OCI-LY3 (cell line): Measurements from ENCODE around the gene ABCG4.

Experiments used
- H2AFZ ChIP-seq: fragments of 200-600, 300-600 bp; shearing (Covaris generic); 2 replicates; pipeline ENCODE4 v1.6.0; 2014; ENCODE audit warnings: antibody characterized with exemption, low read depth, low read length
- H3K27ac ChIP-seq: fragments of 200-600, 300-600 bp; sonication (generic); 2 replicates; pipeline ENCODE4 v1.5.1; 2014; ENCODE audit warnings: mild to moderate bottlenecking, low read length, moderate library complexity, mixed read lengths
- H3K27me3 ChIP-seq: fragments of 200-600, 300-600 bp; sonication (generic); 2 replicates; pipeline ENCODE4 v1.6.1; 2014; ENCODE audit warnings: low read depth, low read length, mixed read lengths
- H3K36me3 ChIP-seq: fragments of 200-600, 300-600 bp; sonication (generic); replicated peaks from 2 replicates; pipeline ENCODE3; 2014; ENCODE audit warnings: low read depth, low read length, mixed read lengths
- H3K4me1 ChIP-seq: fragments of 300-600, 200-600 bp; sonication (generic); 2 replicates; pipeline ENCODE4 v1.6.1; 2014; ENCODE audit warnings: low read length, mixed read lengths
- H3K4me2 ChIP-seq: fragments of 200-600, 300-600 bp; sonication (generic); 2 replicates; pipeline ENCODE4 v1.6.1; 2014; ENCODE audit warnings: low read length, mixed read lengths
- H3K4me3 ChIP-seq: fragments of 300-600, 200-600 bp; sonication (generic); 2 replicates; pipeline ENCODE4 v1.5.1; 2014; ENCODE audit warnings: antibody characterized with exemption, mild to moderate bottlenecking, low read length, moderate library complexity
- H3K79me2 ChIP-seq: fragments of 300-600, 200-600 bp; shearing (Covaris generic); 2 replicates; pipeline ENCODE4 v1.6.1; 2014; ENCODE audit warnings: mild to moderate bottlenecking, low read length, mixed read lengths
- H3K9ac ChIP-seq: fragments of 300-600, 200-600 bp; shearing (Covaris generic); 2 replicates; pipeline ENCODE4 v1.6.0; 2014; ENCODE audit warnings: mild to moderate bottlenecking, low read length, moderate library complexity
- H3K9me3 ChIP-seq: fragments of 200-600, 300-600 bp; shearing (Covaris generic); 2 replicates; pipeline ENCODE4 v1.6.1; 2014; ENCODE audit warnings: low read length, mixed read lengths; ENCODE audit not compliant: insufficient read depth
- H4K20me1 ChIP-seq: fragments of 200-600, 300-600 bp; sonication (generic); 2 replicates; pipeline ENCODE4 v1.6.1; 2016; ENCODE audit warnings: low read length, mixed read lengths; ENCODE audit not compliant: insufficient read depth
- EZH2phosphoT487 ChIP-seq: fragments of 200-600 bp; shearing (Covaris generic); IDR thresholded peaks from 2 replicates; pipeline ENCODE4 v1.6.1; 2018; ENCODE audit warnings: antibody characterized with exemption, mixed run types, low read depth
- TF ChIP-seq, protein P1 (sequence below): fragments of 200-600, 300-600 bp; sonication (generic); IDR thresholded peaks from 2 replicates; pipeline ENCODE4 v1.5.1; 2014; ENCODE audit warnings: antibody characterized with exemption, low read length, low read depth

Gene ABCG4

DNA sequence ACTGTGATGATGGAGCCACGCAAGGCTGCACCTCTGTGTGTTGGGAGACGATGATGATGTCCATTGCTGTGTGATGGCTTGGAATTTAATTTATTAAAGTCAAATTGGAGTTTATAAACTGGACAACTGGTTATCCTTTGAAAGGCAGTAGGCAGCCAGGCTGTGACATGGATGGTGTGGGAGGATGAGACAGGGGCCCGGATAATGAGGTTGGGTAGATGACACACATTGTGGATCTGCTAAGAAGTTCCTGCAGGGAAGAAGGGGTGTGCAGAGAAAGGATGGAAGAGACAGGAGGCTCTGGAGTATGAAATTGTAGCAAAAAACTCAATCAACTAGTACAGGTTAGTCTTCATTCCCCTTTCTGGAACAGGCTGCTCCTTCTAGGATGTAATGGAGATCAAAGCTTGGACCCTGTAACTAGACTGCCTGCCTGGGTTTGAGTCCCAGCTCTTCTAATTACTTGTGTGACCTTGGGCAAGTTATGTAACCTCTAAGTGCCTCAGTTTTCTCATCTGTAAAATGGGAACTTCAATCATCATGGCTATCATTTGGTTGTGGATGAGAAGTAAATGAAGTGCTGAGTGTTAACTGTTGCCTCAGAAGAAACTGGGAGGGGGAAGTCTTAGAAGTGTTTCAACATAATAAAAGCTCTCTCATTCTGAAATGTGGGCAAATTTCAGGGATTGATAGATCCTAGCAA is 31.7 kb upstream of the ABCG4 start:
- peaks cover 9% of the 10 kb centered on the region for H3K36me3 ChIP-seq
- no peak overlapping the region for H3K4me2 ChIP-seq
- peaks cover 7% of the 10 kb centered on the region for H3K79me2 ChIP-seq
- TF ChIP-seq EZH2phosphoT487: no peak
- TF ChIP-seq, protein P1, sequence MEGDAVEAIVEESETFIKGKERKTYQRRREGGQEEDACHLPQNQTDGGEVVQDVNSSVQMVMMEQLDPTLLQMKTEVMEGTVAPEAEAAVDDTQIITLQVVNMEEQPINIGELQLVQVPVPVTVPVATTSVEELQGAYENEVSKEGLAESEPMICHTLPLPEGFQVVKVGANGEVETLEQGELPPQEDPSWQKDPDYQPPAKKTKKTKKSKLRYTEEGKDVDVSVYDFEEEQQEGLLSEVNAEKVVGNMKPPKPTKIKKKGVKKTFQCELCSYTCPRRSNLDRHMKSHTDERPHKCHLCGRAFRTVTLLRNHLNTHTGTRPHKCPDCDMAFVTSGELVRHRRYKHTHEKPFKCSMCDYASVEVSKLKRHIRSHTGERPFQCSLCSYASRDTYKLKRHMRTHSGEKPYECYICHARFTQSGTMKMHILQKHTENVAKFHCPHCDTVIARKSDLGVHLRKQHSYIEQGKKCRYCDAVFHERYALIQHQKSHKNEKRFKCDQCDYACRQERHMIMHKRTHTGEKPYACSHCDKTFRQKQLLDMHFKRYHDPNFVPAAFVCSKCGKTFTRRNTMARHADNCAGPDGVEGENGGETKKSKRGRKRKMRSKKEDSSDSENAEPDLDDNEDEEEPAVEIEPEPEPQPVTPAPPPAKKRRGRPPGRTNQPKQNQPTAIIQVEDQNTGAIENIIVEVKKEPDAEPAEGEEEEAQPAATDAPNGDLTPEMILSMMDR: no peak
- H3K4me1 ChIP-seq: peaks cover 9% of the 10 kb centered on the region
- no peaks in the 10 kb centered on the region for H3K27me3 ChIP-seq
- peaks cover 2% of the 10 kb centered on the region; the same call in 1 of the 2 replicates for H4K20me1 ChIP-seq
- no peaks in the 10 kb centered on the region for H3K9me3 ChIP-seq
- no peak overlapping the region for H3K4me3 ChIP-seq
- no peak overlapping the region for H3K27ac ChIP-seq
- H2AFZ ChIP-seq: no peak overlapping the region
- H3K9ac ChIP-seq: no peak overlapping the region

DNA sequence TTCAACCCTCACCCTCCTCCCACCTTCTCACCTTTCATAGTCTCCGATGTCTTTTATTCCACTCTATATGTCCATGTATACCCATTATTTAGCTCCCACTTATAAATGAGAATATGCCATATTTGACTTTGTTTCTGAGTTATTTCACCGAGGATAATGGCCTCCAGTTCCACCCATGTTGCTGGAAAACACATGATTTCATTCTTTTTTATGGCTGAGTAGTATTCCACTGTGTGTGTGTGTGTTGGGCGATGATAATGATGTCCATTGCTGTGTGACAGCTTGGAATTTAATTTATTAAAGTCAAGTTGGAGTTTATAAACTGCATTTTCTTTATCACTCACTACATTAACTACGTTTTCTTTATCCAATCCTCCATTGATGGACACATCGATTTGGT is 30.6 kb upstream of the ABCG4 start:
- Histone ChIP-seq H3K4me2 (no peak overlapping the region), H3K4me3 (no peak overlapping the region), H2AFZ (no peak overlapping the region), H3K27ac (no peak overlapping the region), H3K27me3 (no peaks in the 10 kb centered on the region), H3K9ac (no peak overlapping the region), H3K79me2 (peaks cover 14% of the 10 kb centered on the region), H3K9me3 (no peaks in the 10 kb centered on the region), H4K20me1 (peaks cover 7% of the 10 kb centered on the region; the same call in 1 of the 2 replicates), H3K4me1 (peaks cover 15% of the 10 kb centered on the region), H3K36me3 (peaks cover 9% of the 10 kb centered on the region)
- TF ChIP-seq EZH2phosphoT487: no peak
- TF ChIP-seq, protein P1: no peak

DNA sequence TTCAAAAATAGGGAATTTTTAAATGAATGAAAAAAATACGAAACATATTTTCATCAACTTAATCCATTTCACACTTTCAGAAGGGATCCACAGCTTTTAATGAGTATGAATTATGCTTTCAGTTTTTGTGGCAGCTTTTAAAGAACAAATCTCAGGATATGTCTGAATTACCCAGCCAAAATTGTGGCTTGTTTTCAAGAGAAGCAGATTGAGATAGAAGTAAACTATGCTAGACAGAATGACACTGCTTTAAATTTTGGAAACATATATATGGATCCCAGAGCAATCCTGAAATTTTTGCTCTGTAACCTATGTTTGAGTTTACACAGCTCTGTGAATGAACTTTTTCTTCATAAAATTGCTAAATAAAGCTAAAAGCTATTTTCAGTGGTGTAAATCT is 29.9 kb upstream of the ABCG4 start:
- Histone ChIP-seq H3K79me2 (peaks cover 14% of the 10 kb centered on the region), H3K9me3 (no peaks in the 10 kb centered on the region), H3K27me3 (no peaks in the 10 kb centered on the region), H2AFZ (no peak overlapping the region), H3K36me3 (peaks cover 10% of the 10 kb centered on the region), H3K4me3 (no peak overlapping the region), H3K4me1 (peaks cover 15% of the 10 kb centered on the region), H3K27ac (no peak overlapping the region), H3K9ac (no peak overlapping the region), H3K4me2 (no peak overlapping the region), H4K20me1 (peaks cover 7% of the 10 kb centered on the region; the same call in 1 of the 2 replicates)
- TF ChIP-seq, protein P1: no peak
- TF ChIP-seq EZH2phosphoT487: no peak

DNA sequence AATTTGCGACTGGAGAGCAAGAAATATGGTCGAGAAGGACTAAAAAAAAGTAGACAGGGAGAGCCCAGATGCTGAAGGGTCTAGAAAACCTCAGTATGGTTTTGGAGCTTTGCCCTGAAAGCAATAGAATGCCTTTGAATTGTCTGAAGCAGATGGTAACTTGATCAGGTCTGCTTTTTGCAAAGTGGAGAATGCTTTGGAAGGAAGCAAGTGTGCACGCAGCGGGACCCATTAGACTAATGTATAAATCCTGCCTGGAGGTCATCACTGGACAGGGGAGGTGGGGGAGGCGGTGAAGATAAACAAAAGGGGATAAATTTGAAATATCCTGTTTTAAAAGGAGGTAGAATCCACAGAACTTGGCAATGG is 28.2 kb upstream of the ABCG4 start:
- Histone ChIP-seq H3K4me2 (peak overlapping the region; percentile 76), H3K27me3 (no peaks in the 10 kb centered on the region), H3K9ac (peak overlapping the region; percentile 66), H3K36me3 (peaks cover 12% of the 10 kb centered on the region), H3K27ac (peak overlapping the region; percentile 6; the same call in 1 of the 2 replicates), H3K9me3 (no peaks in the 10 kb centered on the region), H3K79me2 (peaks cover 14% of the 10 kb centered on the region), H2AFZ (peak overlapping the region; percentile 70), H3K4me3 (peak overlapping the region; percentile 75), H3K4me1 (peaks cover 15% of the 10 kb centered on the region), H4K20me1 (peaks cover 7% of the 10 kb centered on the region; the same call in 1 of the 2 replicates)
- TF ChIP-seq, protein P1: no peak
- no peak for TF ChIP-seq EZH2phosphoT487
